ENCODE measurements around the gene LRRIQ1.

DNA sequence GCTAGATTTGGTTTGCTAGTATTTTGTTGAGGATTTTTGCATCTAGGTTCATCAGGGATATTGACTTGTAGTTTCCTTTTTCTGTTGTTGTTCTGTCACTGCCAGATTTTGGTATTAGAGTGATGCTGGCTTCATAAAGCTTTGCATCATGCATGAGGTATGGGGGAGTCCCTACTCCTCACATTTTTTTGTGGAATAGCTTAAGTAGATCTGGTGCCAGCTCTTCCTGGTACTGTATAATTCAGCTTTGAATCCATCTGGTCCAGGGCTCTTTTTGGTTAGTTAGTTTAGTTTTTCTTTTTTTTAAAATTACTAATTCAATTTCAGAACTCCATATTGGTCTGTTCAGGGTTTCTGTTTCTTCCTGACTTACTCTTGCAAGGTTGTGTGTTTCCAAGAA is 59.4 kb downstream of the LRRIQ1 start:
- TF ChIP-seq, protein P1, sequence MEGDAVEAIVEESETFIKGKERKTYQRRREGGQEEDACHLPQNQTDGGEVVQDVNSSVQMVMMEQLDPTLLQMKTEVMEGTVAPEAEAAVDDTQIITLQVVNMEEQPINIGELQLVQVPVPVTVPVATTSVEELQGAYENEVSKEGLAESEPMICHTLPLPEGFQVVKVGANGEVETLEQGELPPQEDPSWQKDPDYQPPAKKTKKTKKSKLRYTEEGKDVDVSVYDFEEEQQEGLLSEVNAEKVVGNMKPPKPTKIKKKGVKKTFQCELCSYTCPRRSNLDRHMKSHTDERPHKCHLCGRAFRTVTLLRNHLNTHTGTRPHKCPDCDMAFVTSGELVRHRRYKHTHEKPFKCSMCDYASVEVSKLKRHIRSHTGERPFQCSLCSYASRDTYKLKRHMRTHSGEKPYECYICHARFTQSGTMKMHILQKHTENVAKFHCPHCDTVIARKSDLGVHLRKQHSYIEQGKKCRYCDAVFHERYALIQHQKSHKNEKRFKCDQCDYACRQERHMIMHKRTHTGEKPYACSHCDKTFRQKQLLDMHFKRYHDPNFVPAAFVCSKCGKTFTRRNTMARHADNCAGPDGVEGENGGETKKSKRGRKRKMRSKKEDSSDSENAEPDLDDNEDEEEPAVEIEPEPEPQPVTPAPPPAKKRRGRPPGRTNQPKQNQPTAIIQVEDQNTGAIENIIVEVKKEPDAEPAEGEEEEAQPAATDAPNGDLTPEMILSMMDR (IDR thresholded peaks at IDR 0.05): no peak
- no peak for TF ChIP-seq EZH2phosphoT487 (IDR thresholded peaks at IDR 0.05)
